GM18867 (cell line): ENCODE results near the gene ANKUB1.
A peak's percentile ranks its signal among the peaks of the same experiment; 100 is the strongest.
"Not testable (repeated sequence)": the region's sequence is repeated elsewhere in the genome, so short reads cannot be mapped to it uniquely, and the experiment has no call there.

ENCODE experiments used
- ATAC-seq: cut with Tn5 transposase; IDR thresholded peaks from one replicate; pipeline ENCODE4 v1.9.1; 2021; ENCODE audit warnings: mild to moderate bottlenecking, moderate library complexity; ENCODE audit not compliant: unreplicated experiment

ANKUB1 gene, protein sequence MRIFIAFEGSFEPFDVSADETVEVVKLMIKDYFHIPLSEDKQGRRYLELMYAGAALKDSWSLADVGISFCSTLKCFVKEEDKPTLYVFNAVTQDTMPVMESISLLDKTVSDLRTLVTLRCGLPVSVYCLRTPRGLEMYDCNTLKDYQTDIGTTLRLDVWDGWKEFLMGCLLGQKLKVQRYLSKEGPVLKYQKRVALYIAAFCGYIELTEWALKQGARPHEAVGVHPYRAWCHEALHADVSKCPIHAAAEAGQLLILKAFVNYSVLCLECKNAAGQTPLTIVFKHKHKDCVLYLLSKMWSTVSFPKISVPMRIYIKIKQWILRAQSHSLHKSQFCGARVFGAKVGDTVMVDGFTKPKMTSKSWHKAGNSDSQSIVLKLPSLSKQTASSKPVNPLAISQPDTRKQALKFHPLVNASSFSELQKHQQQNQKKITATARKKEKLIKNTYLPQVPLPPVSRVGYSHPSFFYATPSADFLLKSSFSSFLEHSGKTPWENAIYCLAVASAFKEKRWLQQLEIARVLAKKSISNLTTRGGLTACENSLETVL

DNA sequence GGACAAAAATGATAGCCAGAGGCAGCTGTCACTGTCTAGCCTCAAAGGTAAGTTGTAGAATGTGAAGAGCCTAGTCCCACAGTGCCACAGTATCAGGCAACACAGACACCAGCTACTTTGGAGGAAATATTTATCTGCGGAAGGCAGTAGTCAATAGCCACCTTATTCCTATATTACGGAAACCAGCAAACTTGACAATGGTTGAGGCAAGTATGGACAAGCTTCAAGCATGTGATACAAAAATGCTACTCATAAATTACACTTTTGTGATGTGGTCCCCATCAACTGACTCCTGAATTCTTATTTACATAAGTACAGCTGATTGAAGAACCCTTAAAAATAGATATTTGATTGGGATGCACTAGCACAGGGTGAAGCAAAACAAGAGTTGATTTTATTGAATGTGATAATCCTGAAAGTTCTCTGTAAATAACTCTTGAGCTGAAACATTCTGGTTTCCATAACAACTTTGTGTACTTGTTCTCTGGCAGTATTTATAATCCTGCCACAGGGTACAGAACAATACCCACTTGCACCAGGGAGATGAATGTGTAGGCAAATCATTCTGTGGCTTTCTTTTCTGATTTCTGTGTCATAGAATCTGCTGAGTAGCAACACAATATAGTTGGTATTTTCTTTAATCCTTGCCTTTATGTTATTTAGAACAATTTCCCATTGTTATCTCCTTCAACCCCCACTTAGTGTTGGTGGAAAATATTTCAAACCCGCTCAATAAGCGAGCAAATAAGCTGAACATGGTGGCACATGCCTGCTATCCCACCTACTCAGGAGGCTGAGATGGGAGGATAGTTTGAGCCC lies at the start of gene ANKUB1:
TSS of gene ANKUB1 (minus strand) at position 103 of the 819 bp plus-strand sequence. CDS start 188 bp downstream, outside the sequence.
- ATAC-seq = no peak

- no peak for ATAC-seq
Measured at GRCh38 chr3:149839896-149840295, 47.5 kb upstream of the ANKUB1 start.

- ATAC-seq = not testable (repeated sequence)
Measured at GRCh38 chr3:149839469-149839868, 47.1 kb upstream of the ANKUB1 start.

DNA sequence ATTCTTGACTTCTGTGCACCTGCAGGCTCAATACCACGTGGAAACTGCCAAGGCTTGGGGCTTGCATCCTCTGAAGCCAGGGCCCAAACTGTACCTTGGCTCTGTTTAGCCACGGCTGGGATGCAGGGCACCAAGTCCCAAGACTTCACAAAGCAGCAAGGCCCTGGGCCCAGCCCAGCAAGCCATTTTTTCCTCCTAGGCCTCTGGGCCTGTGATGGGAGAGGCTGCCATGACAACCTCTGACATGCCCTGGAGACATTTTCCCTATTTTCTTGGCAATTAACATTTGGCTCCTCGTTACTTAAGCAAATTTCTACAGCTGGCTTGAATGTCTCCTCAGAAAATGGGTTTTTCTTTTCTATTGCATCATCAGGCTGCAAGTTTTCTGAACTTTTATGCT lies 46.1 kb upstream of the ANKUB1 start:
- not testable (repeated sequence) for ATAC-seq

DNA sequence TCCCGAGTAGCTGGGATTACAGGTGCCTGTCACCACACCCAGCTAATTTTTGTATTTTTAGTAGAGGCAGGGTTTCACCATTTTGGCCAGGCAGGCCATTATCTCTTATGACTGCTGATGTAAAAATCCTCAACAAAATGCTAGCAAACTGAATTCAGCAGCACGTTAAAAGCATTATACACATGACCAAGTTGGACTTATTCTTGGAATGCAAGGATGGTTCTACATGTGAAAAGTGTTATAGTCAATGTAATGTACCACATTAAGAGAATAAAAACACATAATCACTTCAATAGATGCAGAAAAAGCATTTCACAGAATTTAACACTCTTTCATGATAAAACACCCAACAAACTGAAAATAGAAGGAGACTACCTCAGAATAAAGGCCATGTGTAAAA lies 40.9 kb upstream of the ANKUB1 start:
- ATAC-seq = no peak

DNA sequence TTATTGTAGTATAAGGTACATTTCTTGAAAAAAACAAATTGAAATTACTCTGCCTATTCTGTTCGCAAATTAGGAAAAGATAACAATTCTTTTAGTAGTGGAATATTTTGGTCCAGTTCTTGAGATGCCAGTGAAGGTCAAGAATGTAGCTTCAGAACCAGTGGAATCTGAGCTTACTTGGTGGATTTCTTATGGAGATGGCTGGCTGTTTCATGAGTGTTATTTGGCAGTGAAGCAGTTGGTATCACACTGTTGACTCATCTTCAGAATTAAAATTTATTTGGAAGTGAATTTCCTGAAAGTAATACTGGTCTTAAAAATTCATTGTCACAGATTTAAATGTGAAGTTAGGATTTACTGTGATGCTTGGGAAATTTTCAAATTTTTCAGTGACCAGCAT lies 39.7 kb upstream of the ANKUB1 start:
- ATAC-seq = no peak

DNA sequence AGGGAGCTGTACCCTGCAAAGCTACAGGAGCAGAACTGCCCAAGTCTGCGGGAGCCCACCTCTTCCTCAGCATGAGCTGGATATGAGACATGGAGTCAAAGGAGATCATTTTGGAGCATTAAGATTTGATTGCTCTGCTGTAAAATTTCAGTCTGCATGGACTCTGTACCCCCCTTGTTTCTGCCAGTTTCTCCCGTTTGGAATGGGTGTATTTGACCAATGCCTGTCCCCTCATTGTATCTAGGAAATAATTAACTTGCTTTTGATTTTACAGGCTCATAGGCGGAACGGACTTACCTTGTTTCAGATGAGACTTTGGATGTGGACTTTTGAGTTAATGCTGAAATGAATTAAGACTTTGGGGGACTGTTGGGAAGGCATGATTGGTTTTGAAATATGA lies 39.0 kb upstream of the ANKUB1 start:
- ATAC-seq = no peak

- ATAC-seq = no peak
Measured at GRCh38 chr3:149830902-149831301, 38.5 kb upstream of the ANKUB1 start.

DNA sequence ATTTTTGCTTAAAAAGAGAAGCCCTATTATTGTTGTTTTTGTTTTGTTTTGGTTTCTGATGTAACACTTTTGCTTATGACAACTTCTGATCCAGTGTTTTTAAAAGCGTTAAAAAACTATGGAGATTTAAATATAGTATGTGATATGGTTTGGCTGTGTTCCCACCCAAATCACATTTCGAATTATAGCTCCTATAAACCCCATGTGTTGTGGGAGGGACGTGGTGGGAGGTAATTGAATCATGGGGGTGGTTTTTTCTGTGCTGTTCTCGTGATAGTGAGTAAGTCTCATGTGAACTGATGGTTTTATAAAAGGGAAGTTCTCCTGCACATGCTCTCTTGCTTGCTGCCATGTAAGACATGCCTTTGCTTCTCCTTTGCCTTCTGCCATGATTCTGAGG lies 37.3 kb upstream of the ANKUB1 start:
- ATAC-seq = not testable (repeated sequence)

DNA sequence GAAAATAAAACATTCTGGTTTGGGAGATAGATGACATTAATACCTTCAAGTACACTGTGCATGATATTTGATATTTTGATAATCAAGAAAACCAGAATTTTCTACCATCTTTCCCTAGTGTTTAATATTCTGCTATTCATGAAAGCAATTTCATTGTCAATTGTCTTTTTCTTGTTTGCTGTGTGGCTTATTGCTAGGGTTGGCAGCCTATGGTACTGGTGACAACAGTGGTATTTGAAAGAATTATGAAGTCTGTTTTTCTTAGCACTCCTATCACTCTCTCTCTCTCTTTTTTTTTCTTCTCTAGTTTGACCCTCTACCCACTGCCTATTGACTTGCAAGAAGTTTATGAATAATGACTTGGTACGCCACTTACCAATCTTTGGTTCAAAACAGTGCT lies 36.0 kb upstream of the ANKUB1 start:
- no peak for ATAC-seq

DNA sequence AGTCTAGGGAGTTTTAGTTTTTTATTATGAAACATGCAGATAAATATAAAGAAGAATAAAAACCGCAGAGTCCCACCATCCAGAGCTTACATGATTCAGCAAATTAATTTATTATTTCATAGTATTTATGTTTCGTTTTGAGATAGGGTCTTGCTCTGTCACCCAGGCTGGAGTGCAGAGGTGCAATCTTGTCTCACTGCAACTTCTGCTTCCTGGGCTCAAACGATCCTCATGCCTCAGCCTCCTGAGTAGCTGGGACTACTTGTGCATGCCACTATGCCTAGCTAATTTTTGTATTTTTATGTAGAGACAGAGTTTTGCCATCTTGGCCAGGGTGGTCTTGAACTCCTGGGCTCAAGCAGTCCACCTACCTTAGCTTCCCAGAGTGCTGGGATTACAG lies 34.3 kb upstream of the ANKUB1 start:
- no peak for ATAC-seq

GRCh38 chr3:149820183-149820582 lies 27.8 kb upstream of the ANKUB1 start:
- no peak for ATAC-seq

- ATAC-seq = no peak
Measured at GRCh38 chr3:149819432-149819831, 27.1 kb upstream of the ANKUB1 start.

DNA sequence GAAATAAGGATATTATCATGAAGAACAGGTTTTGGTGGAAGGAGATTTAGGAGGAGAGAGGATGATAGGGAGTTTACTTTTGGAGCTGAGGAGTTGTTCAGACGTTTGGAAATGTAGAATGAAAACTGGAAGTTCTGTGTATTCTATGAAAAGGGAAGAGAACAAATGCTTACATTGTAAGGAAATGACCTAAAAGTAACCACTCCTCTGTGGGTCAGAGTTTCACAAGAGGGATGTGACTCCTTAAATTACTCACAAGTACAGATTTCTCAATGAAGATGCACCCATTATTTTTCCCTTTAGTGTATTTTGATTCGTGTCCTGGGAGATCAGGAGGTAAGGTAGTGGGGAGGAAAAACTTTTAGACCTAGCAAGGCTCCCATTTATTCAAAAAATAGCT lies 24.6 kb upstream of the ANKUB1 start:
- ATAC-seq = no peak

GRCh38 chr3:149816311-149816710 lies 24.0 kb upstream of the ANKUB1 start:
- no peak for ATAC-seq

DNA sequence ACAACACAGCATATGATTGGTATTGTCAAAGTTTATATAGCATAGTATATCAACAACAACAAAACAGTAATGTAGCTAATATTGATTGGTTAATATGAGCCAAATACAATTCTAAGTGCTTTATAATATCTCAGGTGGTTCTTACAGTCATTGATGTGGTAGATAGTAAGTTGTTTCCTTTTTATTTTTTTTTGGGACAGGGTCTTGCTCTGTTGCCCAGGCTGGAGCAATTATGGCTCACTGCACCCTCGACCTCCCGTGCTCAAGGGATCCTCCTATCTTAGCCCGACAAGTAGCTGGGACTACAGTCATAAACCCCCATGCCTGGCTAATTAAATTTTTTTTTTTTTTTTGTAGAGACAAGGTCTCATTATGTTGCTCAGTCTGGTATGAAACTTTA lies 23.4 kb upstream of the ANKUB1 start:
- ATAC-seq = no peak

GRCh38 chr3:149815321-149815720 lies 23.0 kb upstream of the ANKUB1 start:
- ATAC-seq = no peak

DNA sequence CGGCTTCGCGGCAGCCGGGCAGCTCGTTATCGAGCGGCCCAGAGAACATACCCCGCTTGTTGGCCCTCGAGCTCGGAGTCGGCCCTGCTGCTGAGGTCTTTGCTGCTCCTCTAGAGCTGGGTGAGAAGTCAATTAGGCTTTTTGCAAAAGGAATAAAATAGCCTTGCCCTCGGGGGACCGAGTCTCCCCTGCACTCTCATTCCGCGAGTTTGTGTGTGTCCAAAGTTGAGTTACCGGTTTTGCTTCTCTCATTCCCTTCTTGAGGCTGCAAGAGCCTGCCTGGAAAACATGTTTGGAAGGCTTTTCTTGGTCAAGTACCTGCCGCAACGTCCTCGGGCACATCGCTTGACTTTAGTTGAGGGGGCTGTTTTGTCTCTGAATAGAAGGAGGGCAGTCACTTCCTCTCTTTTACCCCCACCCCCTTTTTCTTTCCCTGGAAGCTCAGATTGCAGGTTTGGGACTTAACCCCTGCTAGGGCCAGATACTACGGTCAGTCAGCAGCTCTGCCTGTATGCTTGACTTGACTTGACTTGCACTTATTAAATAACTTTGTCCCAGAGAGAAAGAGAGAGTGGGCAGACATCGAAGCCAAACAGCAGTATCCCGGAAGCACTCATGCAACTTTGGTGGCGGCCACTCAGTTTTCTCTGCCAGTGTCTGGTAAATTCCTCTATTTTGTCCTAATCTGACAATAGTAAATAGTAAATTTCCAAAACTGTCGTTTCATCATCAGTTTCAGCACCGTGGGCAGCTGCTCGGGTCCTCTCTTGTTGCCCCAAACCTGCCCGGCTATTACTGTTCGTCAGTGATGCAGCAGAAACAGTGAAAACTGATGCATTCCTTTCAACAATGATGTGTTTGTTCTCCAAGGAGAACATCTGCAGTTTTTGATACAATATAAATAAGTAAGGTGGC lies 21.3 kb upstream of the ANKUB1 start:
- ATAC-seq = peak; percentile 18

DNA sequence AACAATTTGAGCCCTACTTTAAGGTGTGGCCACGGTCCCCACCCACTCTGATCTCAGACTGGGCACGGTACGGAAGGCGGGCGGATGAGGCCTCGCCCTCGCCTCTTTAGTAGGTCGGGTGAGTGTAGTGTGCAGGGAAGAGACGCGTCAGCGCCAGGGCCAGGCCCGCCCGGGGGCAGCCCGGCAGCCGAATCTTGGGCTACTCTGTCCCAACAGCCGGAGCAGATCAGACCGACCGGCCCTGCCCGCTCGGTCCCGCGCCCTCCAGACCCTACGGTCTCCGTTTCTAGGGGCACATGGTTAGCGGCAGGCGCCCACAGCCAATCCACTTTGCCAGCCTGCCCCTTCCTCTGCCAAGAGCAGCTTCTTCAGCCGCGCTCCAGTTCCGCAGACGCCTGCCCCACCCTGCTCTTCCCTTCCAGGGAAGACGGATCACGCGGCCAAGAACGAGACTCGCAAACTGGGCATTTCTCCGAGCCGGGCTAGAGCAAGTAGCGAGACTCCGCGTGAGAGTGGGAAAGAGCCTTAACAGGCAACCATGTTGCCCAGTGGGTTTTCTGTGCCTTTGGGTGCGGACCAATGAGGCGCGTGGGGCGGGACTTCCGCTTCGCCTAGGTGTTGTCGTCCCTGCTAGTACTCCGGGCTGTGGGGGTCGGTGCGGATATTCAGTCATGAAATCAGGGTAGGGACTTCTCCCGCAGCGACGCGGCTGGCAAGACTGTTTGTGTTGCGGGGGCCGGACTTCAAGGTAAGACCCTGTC lies 20.4 kb upstream of the ANKUB1 start, which contains the start of gene RNF13:
TSS of gene RNF13 (plus strand) at position 610 of the 761 bp plus-strand sequence. CDS start 32,812 bp downstream, outside the sequence.
- peak; percentile 92 for ATAC-seq

- no peak for ATAC-seq
Measured at GRCh38 chr3:149812165-149812605, 19.8 kb upstream of the ANKUB1 start.
